ENCODE data around the gene LGALS7.
"Not testable (repeated sequence)": the region's sequence is repeated elsewhere in the genome, so short reads cannot be mapped to it uniquely, and the experiment has no call there.

Gene LGALS7

GRCh38 chr19:38774181-38774950 lies 1.0 kb upstream of the LGALS7 start:
- H3K4me2 ChIP-seq = no peak overlapping the region
- no peaks in the 10 kb centered on the region for H3K4me1 ChIP-seq (ENCODE audit: low read depth, poor library complexity, severe bottlenecking)
- H3K27ac ChIP-seq = no peak overlapping the region
- no peak overlapping the region for H3K4me3 ChIP-seq (IDR thresholded peaks at IDR 0.05; ENCODE audit: insufficient read depth, low read depth, low read length)
- H2AFZ ChIP-seq (ENCODE audit: low read depth) = no peak overlapping the region
- H3K79me2 ChIP-seq (ENCODE audit: insufficient read depth, low read depth) = no peaks in the 10 kb centered on the region
- 0 out of 2 replicates have a peak, but pooled peaks cover 5% of the 10 kb centered on the region for H3K27me3 ChIP-seq (ENCODE audit: insufficient read depth, low read depth)
- no peaks in the 10 kb centered on the region for H4K20me1 ChIP-seq (ENCODE audit: insufficient read depth)
- H3K36me3 ChIP-seq (ENCODE audit: insufficient read depth) = no peaks in the 10 kb centered on the region
- TF ChIP-seq CTCF (conservative IDR thresholded peaks at IDR 0.05; ENCODE audit: low read depth, low read length) = no peak
- H3K9ac ChIP-seq = no peak overlapping the region

- not testable (repeated sequence) for H3K9ac ChIP-seq; H3K36me3 ChIP-seq (ENCODE audit: insufficient read depth); H3K4me1 ChIP-seq (ENCODE audit: low read depth, poor library complexity, severe bottlenecking); H3K27me3 ChIP-seq (ENCODE audit: insufficient read depth, low read depth); H3K27ac ChIP-seq; H3K79me2 ChIP-seq (ENCODE audit: insufficient read depth, low read depth); H3K4me2 ChIP-seq; H4K20me1 ChIP-seq (ENCODE audit: insufficient read depth); H3K4me3 ChIP-seq (IDR thresholded peaks at IDR 0.05; ENCODE audit: insufficient read depth, low read depth, low read length); H2AFZ ChIP-seq (ENCODE audit: low read depth)
Observed at GRCh38 chr19:38771569-38771968, 1.7 kb downstream of the LGALS7 start.

- H3K4me3 ChIP-seq (IDR thresholded peaks at IDR 0.05; ENCODE audit: insufficient read depth, low read depth, low read length); H3K79me2 ChIP-seq (ENCODE audit: insufficient read depth, low read depth); H3K4me1 ChIP-seq (ENCODE audit: low read depth, poor library complexity, severe bottlenecking); H3K9ac ChIP-seq; H2AFZ ChIP-seq (ENCODE audit: low read depth); H3K27me3 ChIP-seq (ENCODE audit: insufficient read depth, low read depth); H3K27ac ChIP-seq; H4K20me1 ChIP-seq (ENCODE audit: insufficient read depth); H3K36me3 ChIP-seq (ENCODE audit: insufficient read depth); H3K4me2 ChIP-seq: not testable (repeated sequence)
Observed at GRCh38 chr19:38770949-38771275, 2.4 kb downstream of the LGALS7 start.

GRCh38 chr19:38770228-38770948 lies 2.9 kb downstream of the LGALS7 start:
- H2AFZ ChIP-seq (ENCODE audit: low read depth) = not testable (repeated sequence)

GRCh38 chr19:38769635-38770211 lies 3.6 kb downstream of the LGALS7 start:
- TF ChIP-seq CTCF (conservative IDR thresholded peaks at IDR 0.05; ENCODE audit: low read depth, low read length) = no peak
- Histone ChIP-seq H3K79me2 (ENCODE audit: insufficient read depth, low read depth) (no peaks in the 10 kb centered on the region), H3K4me2 (no peak overlapping the region), H3K36me3 (ENCODE audit: insufficient read depth) (no peaks in the 10 kb centered on the region), H3K4me3 (IDR thresholded peaks at IDR 0.05; ENCODE audit: insufficient read depth, low read depth, low read length) (no peak overlapping the region), H4K20me1 (ENCODE audit: insufficient read depth) (no peaks in the 10 kb centered on the region), H3K9ac (no peak overlapping the region), H3K27me3 (ENCODE audit: insufficient read depth, low read depth) (no peaks in the 10 kb centered on the region), H3K4me1 (ENCODE audit: low read depth, poor library complexity, severe bottlenecking) (no peaks in the 10 kb centered on the region), H2AFZ (ENCODE audit: low read depth) (no peak overlapping the region), H3K27ac (no peak overlapping the region)

More at GRCh38 chr19:38770228-38770948, 2.9 kb downstream of the LGALS7 start:
- H3K4me2 ChIP-seq; H3K36me3 ChIP-seq (ENCODE audit: insufficient read depth); H3K79me2 ChIP-seq (ENCODE audit: insufficient read depth, low read depth); H3K27ac ChIP-seq; H3K4me1 ChIP-seq (ENCODE audit: low read depth, poor library complexity, severe bottlenecking); H4K20me1 ChIP-seq (ENCODE audit: insufficient read depth); H3K9ac ChIP-seq; H3K27me3 ChIP-seq (ENCODE audit: insufficient read depth, low read depth); H3K4me3 ChIP-seq (IDR thresholded peaks at IDR 0.05; ENCODE audit: insufficient read depth, low read depth, low read length): not testable (repeated sequence)
